ENCODE measurements around the gene LIN7C.

The LIN7C gene

GRCh38 chr11:27507557-27508322, 1.2 kb upstream of the LIN7C start:
- Histone ChIP-seq H3K4me1 (ENCODE audit: control insufficient read depth, low read length) (peaks cover 23% of the 10 kb centered on the region), H3K4me3 (ENCODE audit: low read length) (peak overlapping the region; percentile 85), H3K9me2 (replicated peaks; ENCODE audit: control insufficient read depth, low read length) (no peaks in the 10 kb centered on the region), H4K20me1 (ENCODE audit: control insufficient read depth, insufficient read depth, low read depth, low read length) (no peaks in the 10 kb centered on the region), H3K79me2 (ENCODE audit: control insufficient read depth, low read length) (peaks cover 55% of the 10 kb centered on the region), H3K27ac (ENCODE audit: low read depth, low read length) (no peak overlapping the region), H3K4me2 (ENCODE audit: low read length) (peak overlapping the region; percentile 59), H3F3A (ENCODE audit: control insufficient read depth, insufficient read depth) (no peaks in the 10 kb centered on the region), H3K36me3 (ENCODE audit: control insufficient read depth, low read length) (peaks cover 12% of the 10 kb centered on the region), H3K9me3 (ENCODE audit: control insufficient read depth, insufficient read depth, low read length) (no peaks in the 10 kb centered on the region), H3K27me3 (ENCODE audit: control insufficient read depth, low read length) (no peaks in the 10 kb centered on the region)
- no peak for TF ChIP-seq CTCF (IDR thresholded peaks at IDR 0.05; ENCODE audit: low read depth, low read length, poor library complexity, severe bottlenecking)
- TF ChIP-seq EZH2phosphoT487 (IDR thresholded peaks at IDR 0.05; ENCODE audit: borderline replicate concordance, low read length), result no peak

GRCh38 chr11:27505781-27506180, 788 bp downstream of the LIN7C start:
- Histone ChIP-seq H3K27ac (ENCODE audit: low read depth, low read length) (peak overlapping the region; percentile 64), H3K4me3 (ENCODE audit: low read length) (peak overlapping the region; percentile 85), H3K4me1 (ENCODE audit: control insufficient read depth, low read length) (peaks cover 23% of the 10 kb centered on the region), H3K4me2 (ENCODE audit: low read length) (peak overlapping the region; percentile 59), H3K9me2 (replicated peaks; ENCODE audit: control insufficient read depth, low read length) (no peaks in the 10 kb centered on the region), H3F3A (ENCODE audit: control insufficient read depth, insufficient read depth) (peaks cover 2% of the 10 kb centered on the region; the same call in 1 of the 2 replicates), H3K9me3 (ENCODE audit: control insufficient read depth, insufficient read depth, low read length) (no peaks in the 10 kb centered on the region), H3K27me3 (ENCODE audit: control insufficient read depth, low read length) (no peaks in the 10 kb centered on the region), H3K79me2 (ENCODE audit: control insufficient read depth, low read length) (peaks cover 66% of the 10 kb centered on the region), H4K20me1 (ENCODE audit: control insufficient read depth, insufficient read depth, low read depth, low read length) (0 out of 2 replicates have a peak, but pooled peaks cover 6% of the 10 kb centered on the region), H3K36me3 (ENCODE audit: control insufficient read depth, low read length) (peaks cover 31% of the 10 kb centered on the region)
- TF ChIP-seq EZH2phosphoT487 (IDR thresholded peaks at IDR 0.05; ENCODE audit: borderline replicate concordance, low read length), result no peak
- no peak for TF ChIP-seq CTCF (IDR thresholded peaks at IDR 0.05; ENCODE audit: low read depth, low read length, poor library complexity, severe bottlenecking)

- no peak overlapping the region for H3K27ac ChIP-seq (ENCODE audit: low read depth, low read length)
- TF ChIP-seq CTCF (IDR thresholded peaks at IDR 0.05; ENCODE audit: low read depth, low read length, poor library complexity, severe bottlenecking), result no peak
- no peak for TF ChIP-seq EZH2phosphoT487 (IDR thresholded peaks at IDR 0.05; ENCODE audit: borderline replicate concordance, low read length)
- H3K27me3 ChIP-seq (ENCODE audit: control insufficient read depth, low read length), result no peaks in the 10 kb centered on the region
- 0 out of 2 replicates have a peak, but pooled peaks cover 6% of the 10 kb centered on the region for H4K20me1 ChIP-seq (ENCODE audit: control insufficient read depth, insufficient read depth, low read depth, low read length)
- H3K4me3 ChIP-seq (ENCODE audit: low read length), result no peak overlapping the region
- H3F3A ChIP-seq (ENCODE audit: control insufficient read depth, insufficient read depth), result peaks cover 11% of the 10 kb centered on the region; the same call in 1 of the 2 replicates
- H3K9me3 ChIP-seq (ENCODE audit: control insufficient read depth, insufficient read depth, low read length), result no peaks in the 10 kb centered on the region
- H3K4me1 ChIP-seq (ENCODE audit: control insufficient read depth, low read length), result peaks cover 23% of the 10 kb centered on the region
- H3K36me3 ChIP-seq (ENCODE audit: control insufficient read depth, low read length), result peaks cover 44% of the 10 kb centered on the region
- peaks cover 66% of the 10 kb centered on the region for H3K79me2 ChIP-seq (ENCODE audit: control insufficient read depth, low read length)
- H3K4me2 ChIP-seq (ENCODE audit: low read length), result 0 out of 2 replicates have a peak overlapping the region, but pooled peaks have one; percentile 59
- no peaks in the 10 kb centered on the region for H3K9me2 ChIP-seq (replicated peaks; ENCODE audit: control insufficient read depth, low read length)
Measured at GRCh38 chr11:27504205-27504604, 2.4 kb downstream of the LIN7C start.

Data from DOHH2 (cell line).